GM19240 (cell line): ENCODE data around the gene BIN1.

Experiments used
- DNase-seq: peaks from one replicate; pipeline ENCODE4 v3.0.0; 2011; ENCODE audit warnings: low spot score; ENCODE audit not compliant: insufficient read length

BIN1 gene

GRCh38 chr2:127000194-127000593, 106.8 kb downstream of the BIN1 start:
- DNase-seq = no peak

GRCh38 chr2:126999106-126999756, 107.7 kb downstream of the BIN1 start:
- no peak for DNase-seq

- DNase-seq = no peak
Measured at GRCh38 chr2:126998486-126998885, 108.5 kb downstream of the BIN1 start.
